HepG2 (cell line): ENCODE data around the gene DAB1.

ENCODE experiments used
- CBX5 ChIP-seq: sonication (generic); formaldehyde crosslinking; IDR thresholded peaks from 2 replicates; pipeline ENCODE4 v1.4.0; 2020; ENCODE audit warnings: missing genetic modification reagents, borderline replicate concordance
- RAD21 ChIP-seq: fragments of 450-650 bp; formaldehyde crosslinking; IDR thresholded peaks from 2 replicates; pipeline ENCODE4 v1.5.0; 2020; ENCODE audit warnings: mild to moderate bottlenecking
- ZBTB7A ChIP-seq: sonication (generic); formaldehyde crosslinking; IDR thresholded peaks from 2 replicates; pipeline ENCODE4 v1.8.0; 2022; ENCODE audit warnings: mild to moderate bottlenecking, missing genetic modification reagents
- ZNF558 ChIP-seq: sonication (generic); formaldehyde crosslinking; IDR thresholded peaks from 2 replicates; pipeline ENCODE4 v1.9.0; 2022; ENCODE audit warnings: mild to moderate bottlenecking, missing genetic modification reagents, borderline replicate concordance

- no peak for TF ChIP-seq ZNF558 (CRISPR knock-in tag)
- TF ChIP-seq ZBTB7A (CRISPR knock-in tag): no peak
- no peak for TF ChIP-seq RAD21 (CRISPR knock-in tag)
- no peak for TF ChIP-seq CBX5 (CRISPR knock-in tag)
Observed at GRCh38 chr1:57393058-57393584, 30.7 kb downstream of the DAB1 start.
